Mesangial cell (primary cell): ENCODE measurements around the gene MAML2. TPM values are rescaled to one million over a fixed set of nuclear protein-coding genes. Genes with fewer than 3 reads are reported as not detected.

Experiments used
- total RNA-seq: library from RNA; depleted of rRNA; stranded (reverse); fragments of >200 nt; gene quantifications from 2 replicates; pipeline ENCODE4 v1.2.3, GENCODE V29; 2015

The MAML2 gene
- total RNA-seq, result 10.3 and 16.7 TPM in 2 replicates

GRCh38 chr11:96342961-96343711, at the start of gene MAML2:
MAML2 (minus strand) TSS chr11:96343195; CDS start chr11:96341895, 1,300 bp downstream.

GRCh38 chr11:96389720-96390487, 46.9 kb upstream of the MAML2 start, which contains the start of the genes CCDC82 and JRKL:
CCDC82 (minus strand) TSS chr11:96389912; CDS start chr11:96384747, 5,165 bp downstream.
JRKL (plus strand) TSS chr11:96390013; CDS start chr11:96390650, 637 bp downstream.

Other genes with a start within 250 kb of the MAML2 start
- 4.1 and 6.2 TPM in 2 replicates for gene CCDC82, start 46.7 kb upstream of the MAML2 start, total RNA-seq
- gene JRKL, start 46.8 kb upstream of the MAML2 start, total RNA-seq, result 3.5 and 3.6 TPM in 2 replicates